ENCODE results near the gene SIAH1.
"Not testable (repeated sequence)": the region's sequence is repeated elsewhere in the genome, so short reads cannot be mapped to it uniquely, and the experiment has no call there.

SIAH1 gene

DNA sequence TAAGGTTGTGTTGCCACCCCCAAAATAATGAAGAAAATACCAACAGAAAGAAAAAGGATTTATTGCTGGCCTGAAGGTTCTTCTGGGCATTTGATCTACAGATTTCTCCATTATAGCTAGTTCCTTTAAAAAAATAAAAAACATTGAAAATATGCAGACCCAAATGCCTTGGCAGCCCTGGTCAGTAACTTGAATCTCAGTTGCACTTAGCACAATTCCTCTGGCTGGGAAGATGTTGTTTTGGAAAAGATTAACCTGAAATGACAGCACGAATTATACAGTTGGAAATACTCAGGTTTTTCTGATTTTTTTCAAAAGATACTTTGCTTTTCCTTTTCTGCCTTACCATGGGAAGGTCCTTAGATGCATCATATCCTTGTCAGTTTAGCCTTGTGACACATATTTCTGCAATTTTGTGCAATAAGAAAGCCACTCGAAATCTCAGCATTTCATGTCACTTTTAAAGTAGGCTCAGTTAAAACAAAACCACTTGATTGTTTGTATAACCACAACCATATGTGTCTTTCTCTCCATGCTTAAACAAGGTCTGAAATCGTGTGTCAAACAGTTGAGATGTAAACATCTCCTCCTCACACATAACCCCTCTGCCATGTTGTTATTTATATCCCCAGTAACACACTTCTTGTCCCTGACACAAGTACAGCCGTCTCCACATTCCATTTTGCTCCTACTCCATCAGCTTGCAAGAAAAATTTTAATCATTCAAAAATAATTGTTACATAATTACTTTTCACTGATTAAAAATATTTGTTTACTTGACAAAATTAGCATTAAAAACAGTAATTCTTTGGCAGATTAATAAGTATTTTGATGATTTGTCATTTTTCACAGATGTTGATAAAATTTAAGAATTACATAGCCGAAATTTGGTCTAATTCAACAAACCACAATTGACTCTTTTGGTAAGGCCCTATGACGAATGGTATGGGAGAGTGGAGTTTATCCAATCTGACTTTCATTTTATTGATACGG lies 61.1 kb downstream of the SIAH1 start:
- Histone ChIP-seq H3K27ac (ENCODE audit: low read depth, low read length) (no peak overlapping the region), H3K9ac (ENCODE audit: low read length) (no peak overlapping the region), H3K36me3 (ENCODE audit: control insufficient read depth, insufficient read depth, low read length) (no peaks in the 10 kb centered on the region), H3K4me1 (ENCODE audit: control insufficient read depth, insufficient read depth, low read length) (no peaks in the 10 kb centered on the region), H3K27me3 (ENCODE audit: control insufficient read depth, insufficient read depth, low read length) (no peaks in the 10 kb centered on the region), H3K9me3 (ENCODE audit: control insufficient read depth, insufficient read depth, low read depth, low read length) (no peaks in the 10 kb centered on the region), H3K4me3 (ENCODE audit: low read depth, low read length) (no peak overlapping the region)

DNA sequence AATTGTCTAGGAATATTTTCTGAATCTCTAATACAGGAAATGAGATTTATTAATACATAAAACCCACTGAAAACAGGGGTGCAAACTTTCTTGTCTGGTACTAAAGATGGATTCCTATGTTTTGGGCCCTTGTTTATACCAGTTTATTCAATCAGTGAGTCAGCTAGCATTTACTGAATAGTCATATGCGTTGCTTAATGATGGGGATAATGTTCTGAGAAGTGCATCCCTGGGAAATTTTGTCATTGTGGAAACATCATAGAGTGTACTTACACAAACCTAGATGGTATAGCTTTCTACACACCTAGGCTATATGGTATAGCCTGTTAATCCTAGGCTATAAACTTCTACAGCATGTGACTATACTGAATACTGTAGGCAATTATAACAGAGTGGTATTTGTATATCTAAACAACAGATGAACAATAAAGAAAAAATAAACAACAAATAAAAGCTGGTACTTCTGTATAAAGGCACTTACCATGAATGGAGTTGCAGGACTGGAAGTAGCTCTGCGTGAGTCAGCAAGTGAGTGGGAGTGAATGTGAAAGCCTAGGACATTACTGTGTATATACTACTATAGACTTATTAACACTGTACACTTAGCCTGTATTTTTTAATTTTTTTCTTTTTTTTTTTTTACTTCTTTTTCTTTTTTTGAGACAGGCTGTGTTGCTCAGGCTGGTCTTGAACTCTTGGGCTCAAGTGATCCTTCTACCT lies 63.7 kb downstream of the SIAH1 start:
- Histone ChIP-seq H3K27ac (ENCODE audit: low read depth, low read length) (no peak overlapping the region), H3K4me3 (ENCODE audit: low read depth, low read length) (no peak overlapping the region), H3K4me1 (ENCODE audit: control insufficient read depth, insufficient read depth, low read length) (peaks cover 16% of the 10 kb centered on the region), H3K27me3 (ENCODE audit: control insufficient read depth, insufficient read depth, low read length) (no peaks in the 10 kb centered on the region), H3K9me3 (ENCODE audit: control insufficient read depth, insufficient read depth, low read depth, low read length) (no peaks in the 10 kb centered on the region), H3K9ac (ENCODE audit: low read length) (no peak overlapping the region), H3K36me3 (ENCODE audit: control insufficient read depth, insufficient read depth, low read length) (no peaks in the 10 kb centered on the region)

DNA sequence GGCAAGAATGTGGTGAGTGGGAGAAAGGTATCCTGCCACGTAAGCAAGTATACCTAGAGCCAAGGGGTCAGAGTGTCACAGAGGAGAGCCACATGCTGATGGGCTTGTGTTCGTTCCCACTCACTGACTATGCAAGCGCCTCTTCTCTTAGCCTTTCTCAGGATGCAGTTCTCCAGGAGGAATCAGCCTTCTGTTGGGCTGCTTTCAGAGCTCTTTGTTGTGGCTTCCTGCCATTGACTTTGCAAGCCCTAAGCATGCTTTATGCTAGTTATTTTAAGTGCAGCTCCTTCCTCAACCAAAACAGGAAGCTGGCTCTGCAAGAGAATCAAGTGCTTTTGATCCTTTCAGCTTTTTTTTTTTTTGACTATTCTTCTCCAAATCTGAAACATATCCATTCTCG lies 66.6 kb downstream of the SIAH1 start:
- peak overlapping the region; percentile 13 for H3K9ac ChIP-seq (ENCODE audit: low read length)
- no peak overlapping the region for H3K4me3 ChIP-seq (ENCODE audit: low read depth, low read length)
- peaks cover 16% of the 10 kb centered on the region for H3K4me1 ChIP-seq (ENCODE audit: control insufficient read depth, insufficient read depth, low read length)
- 0 out of 2 replicates have a peak overlapping the region, but pooled peaks have one; percentile 7 for H3K27ac ChIP-seq (ENCODE audit: low read depth, low read length)
- H3K36me3 ChIP-seq (ENCODE audit: control insufficient read depth, insufficient read depth, low read length): no peaks in the 10 kb centered on the region
- no peaks in the 10 kb centered on the region for H3K9me3 ChIP-seq (ENCODE audit: control insufficient read depth, insufficient read depth, low read depth, low read length)
- H3K27me3 ChIP-seq (ENCODE audit: control insufficient read depth, insufficient read depth, low read length): no peaks in the 10 kb centered on the region

DNA sequence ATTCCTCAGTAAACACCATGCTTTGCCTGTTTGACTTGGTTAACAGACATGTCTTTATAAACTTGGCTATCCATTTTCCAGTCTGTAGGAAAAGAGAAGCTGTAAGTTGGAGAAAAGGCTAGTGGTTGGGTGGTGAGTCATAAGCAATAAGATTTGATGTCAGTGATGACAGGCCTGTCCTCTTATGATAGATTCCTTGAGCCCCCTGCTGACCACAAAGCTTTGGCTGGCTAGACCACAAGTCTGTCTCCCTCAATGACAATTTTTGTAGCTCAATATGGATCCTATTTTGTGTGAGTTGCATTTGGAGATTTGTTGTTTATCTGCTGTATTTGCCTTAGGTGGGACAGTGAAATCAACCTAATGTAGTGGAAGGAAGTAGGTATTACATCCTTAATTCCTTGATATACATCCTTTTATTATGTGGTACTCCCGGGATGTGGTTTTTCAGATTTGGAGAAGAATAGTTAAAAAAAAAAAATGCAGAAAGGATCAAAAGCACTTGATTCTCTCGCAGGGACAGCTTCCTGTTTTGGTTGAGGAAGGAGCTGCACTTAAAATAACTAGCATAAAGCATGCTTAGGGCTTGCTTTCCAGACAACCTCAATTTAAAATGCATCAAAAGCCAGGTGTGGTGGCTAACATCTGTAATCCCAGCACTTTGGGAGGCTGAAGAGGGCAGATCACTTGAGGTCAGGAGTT lies 67.4 kb downstream of the SIAH1 start:
- no peak overlapping the region for H3K9ac ChIP-seq (ENCODE audit: low read length)
- no peaks in the 10 kb centered on the region for H3K9me3 ChIP-seq (ENCODE audit: control insufficient read depth, insufficient read depth, low read depth, low read length)
- H3K4me3 ChIP-seq (ENCODE audit: low read depth, low read length): no peak overlapping the region
- H3K27me3 ChIP-seq (ENCODE audit: control insufficient read depth, insufficient read depth, low read length): no peaks in the 10 kb centered on the region
- H3K36me3 ChIP-seq (ENCODE audit: control insufficient read depth, insufficient read depth, low read length): peaks cover 3% of the 10 kb centered on the region; the same call in 1 of the 2 replicates
- no peak overlapping the region for H3K27ac ChIP-seq (ENCODE audit: low read depth, low read length)
- peaks cover 16% of the 10 kb centered on the region for H3K4me1 ChIP-seq (ENCODE audit: control insufficient read depth, insufficient read depth, low read length)

DNA sequence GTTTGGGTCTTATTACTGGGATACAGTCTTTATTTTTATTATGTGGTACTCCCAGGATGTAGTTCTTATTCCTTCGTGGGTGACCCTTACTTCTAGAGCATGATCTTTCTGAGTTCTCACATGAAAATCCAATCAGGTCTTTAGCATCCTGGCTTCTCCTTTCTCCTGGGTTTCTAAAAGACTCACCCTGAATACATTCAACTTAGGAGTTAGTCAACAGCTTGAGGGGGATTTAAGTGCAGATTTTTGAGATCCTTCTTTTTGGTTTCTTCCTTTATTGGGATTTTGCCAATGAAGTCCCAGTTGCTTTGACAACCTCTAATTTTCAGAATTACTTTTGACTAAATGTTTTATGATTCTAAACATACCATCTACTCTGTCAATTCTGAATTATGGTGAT lies 68.2 kb downstream of the SIAH1 start:
- H3K9ac ChIP-seq (ENCODE audit: low read length): no peak overlapping the region
- H3K4me1 ChIP-seq (ENCODE audit: control insufficient read depth, insufficient read depth, low read length): peaks cover 16% of the 10 kb centered on the region
- no peak overlapping the region for H3K4me3 ChIP-seq (ENCODE audit: low read depth, low read length)
- no peaks in the 10 kb centered on the region for H3K27me3 ChIP-seq (ENCODE audit: control insufficient read depth, insufficient read depth, low read length)
- no peak overlapping the region for H3K27ac ChIP-seq (ENCODE audit: low read depth, low read length)
- H3K9me3 ChIP-seq (ENCODE audit: control insufficient read depth, insufficient read depth, low read depth, low read length): no peaks in the 10 kb centered on the region
- H3K36me3 ChIP-seq (ENCODE audit: control insufficient read depth, insufficient read depth, low read length): peaks cover 3% of the 10 kb centered on the region; the same call in 1 of the 2 replicates

DNA sequence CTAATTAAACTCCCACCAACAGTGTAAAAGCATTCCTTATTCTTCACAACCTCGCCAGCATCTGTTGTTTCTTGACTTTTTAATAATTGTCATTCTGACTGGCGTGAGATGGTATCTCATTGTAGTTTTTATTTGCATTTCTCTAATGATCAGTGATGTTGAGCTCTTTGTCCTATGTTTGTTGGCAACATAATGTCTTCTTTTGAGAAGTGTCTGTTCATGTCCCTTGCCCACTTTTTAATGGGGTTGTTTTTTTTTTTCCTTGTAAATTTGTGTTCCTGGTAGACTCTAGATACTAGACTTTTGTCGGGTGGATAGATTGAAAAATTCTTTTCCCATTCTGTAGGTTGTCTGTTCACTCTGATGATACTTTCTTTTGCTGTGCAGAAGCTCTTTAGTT lies 71.3 kb downstream of the SIAH1 start:
- not testable (repeated sequence) for H3K27me3 ChIP-seq (ENCODE audit: control insufficient read depth, insufficient read depth, low read length); H3K9ac ChIP-seq (ENCODE audit: low read length); H3K27ac ChIP-seq (ENCODE audit: low read depth, low read length); H3K36me3 ChIP-seq (ENCODE audit: control insufficient read depth, insufficient read depth, low read length); H3K4me3 ChIP-seq (ENCODE audit: low read depth, low read length); H3K9me3 ChIP-seq (ENCODE audit: control insufficient read depth, insufficient read depth, low read depth, low read length)
- peaks cover 16% of the 10 kb centered on the region for H3K4me1 ChIP-seq (ENCODE audit: control insufficient read depth, insufficient read depth, low read length)

DNA sequence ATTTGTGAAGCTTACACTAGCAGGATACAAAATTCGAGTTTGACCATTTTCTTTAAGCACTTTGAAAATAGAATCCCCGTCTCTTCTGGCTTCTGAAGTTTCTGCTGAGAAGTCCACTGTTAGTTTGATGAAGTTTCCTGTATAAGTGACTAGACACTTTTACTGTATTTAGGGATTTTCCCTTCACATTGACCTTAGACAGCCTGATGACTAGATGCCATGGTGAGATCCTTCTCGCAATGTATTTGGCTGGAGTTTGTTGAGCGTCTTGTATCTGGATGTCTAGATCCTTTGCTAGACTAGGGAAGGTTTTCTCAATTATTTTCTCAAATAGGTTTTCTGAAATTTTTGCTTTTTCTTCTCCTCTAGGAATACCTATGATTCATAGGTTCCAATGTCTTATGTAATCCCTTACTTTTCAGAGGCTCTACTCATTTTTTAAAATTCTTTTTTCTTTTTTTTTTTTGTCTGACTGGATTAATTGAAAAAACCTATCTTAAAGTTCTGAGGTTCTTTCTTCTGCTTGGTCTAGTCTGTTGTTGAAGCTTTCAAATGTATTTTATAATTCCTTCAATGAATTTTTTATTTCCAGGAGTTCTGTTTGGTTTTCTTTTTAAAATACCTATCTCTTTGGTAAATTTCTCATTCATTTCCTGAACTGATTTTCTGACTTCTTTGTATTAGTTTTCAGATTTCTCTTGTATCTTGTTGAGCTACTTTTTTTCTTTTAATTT lies 74.1 kb downstream of the SIAH1 start:
- Histone ChIP-seq H3K4me3 (ENCODE audit: low read depth, low read length) (no peak overlapping the region), H3K9me3 (ENCODE audit: control insufficient read depth, insufficient read depth, low read depth, low read length) (0 out of 2 replicates have a peak, but pooled peaks cover 3% of the 10 kb centered on the region), H3K36me3 (ENCODE audit: control insufficient read depth, insufficient read depth, low read length) (peaks cover 18% of the 10 kb centered on the region), H3K27me3 (ENCODE audit: control insufficient read depth, insufficient read depth, low read length) (no peaks in the 10 kb centered on the region), H3K9ac (ENCODE audit: low read length) (no peak overlapping the region), H3K27ac (ENCODE audit: low read depth, low read length) (no peak overlapping the region), H3K4me1 (ENCODE audit: control insufficient read depth, insufficient read depth, low read length) (no peaks in the 10 kb centered on the region)
